Astrocyte (in vitro differentiated cells and primary cell): ENCODE data around the gene PLPP3. TPM values are rescaled to one million over a fixed set of nuclear protein-coding genes. Genes with fewer than 3 reads are reported as not detected.

Experiments used
- DNase-seq: peaks from one replicate; pipeline ENCODE4 v3.0.0-alpha.2; 2010; ENCODE audit warnings: low read depth
- FAIRE-seq: peaks from 2 replicates; lab custom pipeline; 2011; peaks lifted over from hg19 to GRCh38; lab: Jason Lieb, UNC
- H2AFZ ChIP-seq: 2 replicates; pipeline ENCODE4 v1.6.0; 2012; ENCODE audit warnings: low read depth, low read length, inconsistent platforms
- H3K27ac ChIP-seq: 2 replicates; pipeline ENCODE4 v1.5.1; 2011; ENCODE audit warnings: low read depth, low read length, inconsistent platforms
- H3K27me3 ChIP-seq: 2 replicates; pipeline ENCODE4 v1.6.0; 2011; ENCODE audit warnings: low read length, inconsistent platforms; ENCODE audit not compliant: insufficient read depth
- H3K36me3 ChIP-seq: 2 replicates; pipeline ENCODE4 v1.5.1; 2011; ENCODE audit warnings: low read length, inconsistent platforms; ENCODE audit not compliant: insufficient read depth
- H3K4me1 ChIP-seq: 2 replicates; pipeline ENCODE4 v1.5.1; 2011; ENCODE audit warnings: low read length, inconsistent platforms; ENCODE audit not compliant: insufficient read depth
- H3K4me2 ChIP-seq: 2 replicates; pipeline ENCODE4 v1.6.0; 2012; ENCODE audit warnings: low read length, inconsistent platforms
- H3K4me3 ChIP-seq: 2 replicates; pipeline ENCODE4 v1.5.1; 2011; ENCODE audit warnings: low read depth, mild to moderate bottlenecking, low read length, inconsistent platforms; ENCODE audit not compliant: insufficient read depth
- H3K79me2 ChIP-seq: 2 replicates; pipeline ENCODE4 v1.6.0; 2012; ENCODE audit warnings: mild to moderate bottlenecking, low read length, inconsistent platforms; ENCODE audit not compliant: insufficient read depth
- H3K9ac ChIP-seq: 2 replicates; pipeline ENCODE4 v1.6.0; 2012; ENCODE audit warnings: mild to moderate bottlenecking, low read length, inconsistent platforms
- H3K9me3 ChIP-seq: 2 replicates; pipeline ENCODE4 v1.5.1; 2012; ENCODE audit warnings: low read depth, mild to moderate bottlenecking, low read length, inconsistent platforms; ENCODE audit not compliant: insufficient read depth
- H4K20me1 ChIP-seq: 2 replicates; pipeline ENCODE4 v1.6.0; 2012; ENCODE audit warnings: low read length, inconsistent platforms; ENCODE audit not compliant: insufficient read depth
- H3K27ac Mint-ChIP-seq: one replicate; pipeline ENCODE4 v1.8.0; 2021; ENCODE audit warnings: mild to moderate bottlenecking, mixed read lengths; ENCODE audit not compliant: unreplicated experiment
- H3K27me3 Mint-ChIP-seq: one replicate; pipeline ENCODE4 v1.8.0; 2021; ENCODE audit warnings: low read depth, mixed read lengths; ENCODE audit not compliant: unreplicated experiment
- H3K36me3 Mint-ChIP-seq: one replicate; pipeline ENCODE4 v1.8.0; 2021; ENCODE audit warnings: low read depth, mixed read lengths; ENCODE audit not compliant: unreplicated experiment
- H3K4me1 Mint-ChIP-seq: one replicate; pipeline ENCODE4 v1.8.0; 2021; ENCODE audit warnings: low read depth, mixed read lengths; ENCODE audit not compliant: unreplicated experiment
- H3K4me3 Mint-ChIP-seq: one replicate; pipeline ENCODE4 v1.8.0; 2021; ENCODE audit warnings: mild to moderate bottlenecking, moderate library complexity, mixed read lengths; ENCODE audit not compliant: unreplicated experiment
- H3K9me3 Mint-ChIP-seq: one replicate; pipeline ENCODE4 v1.8.0; 2021; ENCODE audit warnings: mild to moderate bottlenecking, mixed read lengths; ENCODE audit not compliant: unreplicated experiment
- EZH2 ChIP-seq: IDR thresholded peaks from 2 replicates; pipeline ENCODE4 v1.6.1; 2012; ENCODE audit warnings: mild to moderate bottlenecking, low read length, inconsistent platforms; ENCODE audit not compliant: insufficient read depth
- total RNA-seq: library from RNA; stranded (reverse); gene quantifications from 2 replicates; pipeline ENCODE4 v1.2.1, GENCODE V29; 2021
- TF ChIP-seq, protein P1 (sequence below): IDR thresholded peaks from 2 replicates; pipeline ENCODE4 v1.5.1; 2011; ENCODE audit warnings: low read depth, mild to moderate bottlenecking, inconsistent platforms, low read length, moderate library complexity; ENCODE audit not compliant: insufficient read depth

Gene PLPP3
- total RNA-seq, 1 donor from 2014 or later, result 2.2 TPM

DNA sequence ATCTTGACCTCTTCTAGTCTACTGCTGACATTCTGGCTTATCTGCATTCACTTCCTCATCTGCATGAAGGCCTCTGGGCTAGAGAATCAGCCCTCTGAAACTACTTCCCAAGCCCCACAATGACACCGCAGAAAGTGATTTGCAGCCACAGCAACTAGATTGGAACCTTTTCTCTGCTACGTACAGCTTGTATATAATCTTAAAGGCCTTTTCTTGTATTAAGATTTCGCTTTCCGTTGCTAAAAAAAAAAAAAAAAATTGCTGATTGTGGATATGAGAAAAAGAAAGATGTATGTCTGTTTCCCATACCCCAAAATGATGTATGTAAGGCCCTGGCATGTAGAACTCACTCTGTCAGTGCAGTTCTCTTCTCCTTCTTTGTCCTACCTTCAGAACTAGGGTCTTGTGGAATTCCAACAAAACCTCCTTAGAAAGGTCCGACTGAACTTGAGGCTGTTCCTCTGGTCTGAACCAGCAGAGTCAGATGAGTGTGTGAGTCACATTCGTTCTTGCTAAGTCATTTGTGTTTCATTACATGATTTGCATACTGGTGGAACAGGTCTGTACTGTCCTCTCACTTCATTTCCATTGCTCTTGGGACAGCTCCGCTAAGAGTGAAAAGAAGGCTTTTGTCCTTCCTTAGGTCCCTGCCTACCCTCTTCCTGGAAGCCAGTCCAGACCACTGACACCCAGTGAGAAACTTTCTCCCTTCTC, 62.7 kb downstream of the PLPP3 start:
- no peak overlapping the region for H3K9ac ChIP-seq
- H3K4me2 ChIP-seq, result peak overlapping the region; percentile 27
- Mint-ChIP-seq H3K36me3 (no peaks in the 10 kb centered on the region), H3K27ac (peak overlapping the region; percentile 67), H3K27me3 (peaks cover 3% of the 10 kb centered on the region), H3K4me1 (peaks cover 9% of the 10 kb centered on the region), H3K9me3 (no peaks in the 10 kb centered on the region), H3K4me3 (no peak overlapping the region)
- H4K20me1 ChIP-seq, result no peaks in the 10 kb centered on the region
- H3K4me3 ChIP-seq, result no peak overlapping the region
- peaks cover 7% of the 10 kb centered on the region for H3K4me1 ChIP-seq
- H3K9me3 ChIP-seq, result no peaks in the 10 kb centered on the region
- FAIRE-seq (peak; percentile 29), DNase-seq (peak; percentile 72)
- H2AFZ ChIP-seq, result peak overlapping the region; percentile 37
- peak overlapping the region; percentile 25 for H3K27ac ChIP-seq
- H3K79me2 ChIP-seq, result no peaks in the 10 kb centered on the region
- H3K36me3 ChIP-seq, result peaks cover 6% of the 10 kb centered on the region
- no peaks in the 10 kb centered on the region for H3K27me3 ChIP-seq
- TF ChIP-seq, protein P1, sequence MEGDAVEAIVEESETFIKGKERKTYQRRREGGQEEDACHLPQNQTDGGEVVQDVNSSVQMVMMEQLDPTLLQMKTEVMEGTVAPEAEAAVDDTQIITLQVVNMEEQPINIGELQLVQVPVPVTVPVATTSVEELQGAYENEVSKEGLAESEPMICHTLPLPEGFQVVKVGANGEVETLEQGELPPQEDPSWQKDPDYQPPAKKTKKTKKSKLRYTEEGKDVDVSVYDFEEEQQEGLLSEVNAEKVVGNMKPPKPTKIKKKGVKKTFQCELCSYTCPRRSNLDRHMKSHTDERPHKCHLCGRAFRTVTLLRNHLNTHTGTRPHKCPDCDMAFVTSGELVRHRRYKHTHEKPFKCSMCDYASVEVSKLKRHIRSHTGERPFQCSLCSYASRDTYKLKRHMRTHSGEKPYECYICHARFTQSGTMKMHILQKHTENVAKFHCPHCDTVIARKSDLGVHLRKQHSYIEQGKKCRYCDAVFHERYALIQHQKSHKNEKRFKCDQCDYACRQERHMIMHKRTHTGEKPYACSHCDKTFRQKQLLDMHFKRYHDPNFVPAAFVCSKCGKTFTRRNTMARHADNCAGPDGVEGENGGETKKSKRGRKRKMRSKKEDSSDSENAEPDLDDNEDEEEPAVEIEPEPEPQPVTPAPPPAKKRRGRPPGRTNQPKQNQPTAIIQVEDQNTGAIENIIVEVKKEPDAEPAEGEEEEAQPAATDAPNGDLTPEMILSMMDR, result no peak
- TF ChIP-seq EZH2, result no peak

DNA sequence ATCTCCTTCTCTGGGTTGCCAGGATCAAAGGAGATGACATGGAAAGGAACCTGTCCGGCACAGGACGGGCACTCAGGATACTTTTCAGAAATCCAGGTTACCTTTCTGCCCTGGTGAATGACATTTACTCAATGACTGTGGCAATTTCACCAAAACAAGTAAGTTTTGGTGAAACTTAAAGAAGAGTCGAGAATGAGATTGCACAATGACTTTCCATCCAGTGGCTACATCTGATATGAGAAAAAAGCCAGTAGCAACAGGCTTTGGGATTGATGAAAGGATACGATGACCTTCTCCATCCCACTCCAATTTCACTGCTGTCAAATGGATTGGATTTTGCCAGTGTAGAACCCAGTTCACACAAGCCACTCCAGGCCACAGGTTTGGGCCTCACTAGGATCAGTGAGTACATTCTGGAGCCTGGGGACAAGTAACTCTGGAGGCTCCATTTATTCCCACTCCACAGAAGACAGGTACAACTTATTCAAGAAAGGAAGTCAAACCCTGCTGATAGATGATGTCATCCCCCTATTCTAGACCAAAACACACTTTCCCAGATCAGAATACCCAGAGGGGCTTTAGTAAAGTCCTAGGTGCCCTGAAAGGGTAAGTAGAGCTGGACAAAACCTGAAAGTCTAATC, 63.3 kb downstream of the PLPP3 start:
- no peak overlapping the region for H3K4me2 ChIP-seq
- Mint-ChIP-seq H3K27ac (no peak overlapping the region), H3K27me3 (peaks cover 3% of the 10 kb centered on the region), H3K36me3 (no peaks in the 10 kb centered on the region), H3K4me3 (no peak overlapping the region), H3K4me1 (peaks cover 9% of the 10 kb centered on the region), H3K9me3 (no peaks in the 10 kb centered on the region)
- H3K4me3 ChIP-seq, result no peak overlapping the region
- peaks cover 7% of the 10 kb centered on the region for H3K4me1 ChIP-seq
- H3K9me3 ChIP-seq, result no peaks in the 10 kb centered on the region
- H3K79me2 ChIP-seq, result no peaks in the 10 kb centered on the region
- FAIRE-seq, result no peak
- no peak overlapping the region for H3K9ac ChIP-seq
- TF ChIP-seq EZH2, result no peak
- TF ChIP-seq, protein P1, result no peak
- no peak for DNase-seq
- H3K27me3 ChIP-seq, result no peaks in the 10 kb centered on the region
- peaks cover 8% of the 10 kb centered on the region for H3K36me3 ChIP-seq
- H2AFZ ChIP-seq, result no peak overlapping the region
- H3K27ac ChIP-seq, result no peak overlapping the region
- H4K20me1 ChIP-seq, result no peaks in the 10 kb centered on the region
